ENCODE results near the gene TMEM63A. TPM values are rescaled to one million over a fixed set of nuclear protein-coding genes. Genes with fewer than 3 reads are reported as not detected.
A peak's percentile ranks its signal among the peaks of the same experiment; 100 is the strongest.
"Not testable (repeated sequence)": the region's sequence is repeated elsewhere in the genome, so short reads cannot be mapped to it uniquely, and the experiment has no call there.

The TMEM63A gene
- total RNA-seq, 1 donor from 2014 or later: 5.1 TPM

DNA sequence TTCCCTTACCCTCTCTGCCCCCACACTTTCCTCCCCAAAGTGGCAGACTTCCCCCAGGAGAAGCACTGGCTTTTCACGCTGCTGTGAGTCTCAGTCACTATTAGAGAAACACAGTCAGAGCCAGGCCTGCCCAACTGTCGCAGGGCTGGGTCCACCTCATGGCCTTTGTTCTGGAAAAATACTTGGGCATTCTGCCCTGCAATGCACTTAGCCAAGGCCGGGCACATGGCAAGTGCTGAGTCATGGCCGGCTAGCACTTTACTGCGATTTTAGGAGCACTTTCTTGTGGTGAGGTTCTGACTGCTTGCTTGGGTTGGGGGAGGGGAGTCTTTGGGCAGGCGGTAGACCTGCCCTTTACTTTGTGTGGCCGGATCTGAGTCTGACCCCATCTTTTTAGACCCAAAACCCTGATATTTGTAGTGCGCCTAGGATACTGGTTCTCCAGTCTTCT is 64.5 kb downstream of the TMEM63A start:
- H3K27ac Mint-ChIP-seq: peak overlapping the region; percentile 37
- H3K27ac ChIP-seq: no peak overlapping the region
- H3K36me3 ChIP-seq: no peaks in the 10 kb centered on the region
- H3F3A ChIP-seq (ENCODE audit: low read depth): peaks cover 10% of the 10 kb centered on the region
- no peak for DNase-seq (ENCODE audit: low spot score)
- H3K9ac ChIP-seq: no peak overlapping the region
- no peak overlapping the region for H3K4me3 Mint-ChIP-seq
- peaks cover 4% of the 10 kb centered on the region for H3K27me3 Mint-ChIP-seq (ENCODE audit: insufficient read depth, low read depth)
- H3K4me3 ChIP-seq: no peak overlapping the region
- H3K9me3 ChIP-seq (ENCODE audit: low read depth): no peaks in the 10 kb centered on the region
- no peak for TF ChIP-seq EZH2 (IDR thresholded peaks at IDR 0.05)
- no peak for TF ChIP-seq EZH2phosphoT487 (IDR thresholded peaks at IDR 0.05)
- TF ChIP-seq, protein P1, sequence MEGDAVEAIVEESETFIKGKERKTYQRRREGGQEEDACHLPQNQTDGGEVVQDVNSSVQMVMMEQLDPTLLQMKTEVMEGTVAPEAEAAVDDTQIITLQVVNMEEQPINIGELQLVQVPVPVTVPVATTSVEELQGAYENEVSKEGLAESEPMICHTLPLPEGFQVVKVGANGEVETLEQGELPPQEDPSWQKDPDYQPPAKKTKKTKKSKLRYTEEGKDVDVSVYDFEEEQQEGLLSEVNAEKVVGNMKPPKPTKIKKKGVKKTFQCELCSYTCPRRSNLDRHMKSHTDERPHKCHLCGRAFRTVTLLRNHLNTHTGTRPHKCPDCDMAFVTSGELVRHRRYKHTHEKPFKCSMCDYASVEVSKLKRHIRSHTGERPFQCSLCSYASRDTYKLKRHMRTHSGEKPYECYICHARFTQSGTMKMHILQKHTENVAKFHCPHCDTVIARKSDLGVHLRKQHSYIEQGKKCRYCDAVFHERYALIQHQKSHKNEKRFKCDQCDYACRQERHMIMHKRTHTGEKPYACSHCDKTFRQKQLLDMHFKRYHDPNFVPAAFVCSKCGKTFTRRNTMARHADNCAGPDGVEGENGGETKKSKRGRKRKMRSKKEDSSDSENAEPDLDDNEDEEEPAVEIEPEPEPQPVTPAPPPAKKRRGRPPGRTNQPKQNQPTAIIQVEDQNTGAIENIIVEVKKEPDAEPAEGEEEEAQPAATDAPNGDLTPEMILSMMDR (IDR thresholded peaks at IDR 0.05): no peak
- no peaks in the 10 kb centered on the region for H3K79me2 ChIP-seq (ENCODE audit: low read depth)
- H3K4me2 ChIP-seq: no peak overlapping the region
- no peaks in the 10 kb centered on the region for H3K27me3 ChIP-seq
- H3K9me3 Mint-ChIP-seq: no peaks in the 10 kb centered on the region
- peaks cover 5% of the 10 kb centered on the region for H4K20me1 ChIP-seq (ENCODE audit: low read depth)
- peaks cover 37% of the 10 kb centered on the region for H3K4me1 ChIP-seq
- no peak overlapping the region for H2AFZ ChIP-seq (replicated peaks)
- H3K36me3 Mint-ChIP-seq: no peaks in the 10 kb centered on the region
- H3K4me1 Mint-ChIP-seq: peaks cover 33% of the 10 kb centered on the region

DNA sequence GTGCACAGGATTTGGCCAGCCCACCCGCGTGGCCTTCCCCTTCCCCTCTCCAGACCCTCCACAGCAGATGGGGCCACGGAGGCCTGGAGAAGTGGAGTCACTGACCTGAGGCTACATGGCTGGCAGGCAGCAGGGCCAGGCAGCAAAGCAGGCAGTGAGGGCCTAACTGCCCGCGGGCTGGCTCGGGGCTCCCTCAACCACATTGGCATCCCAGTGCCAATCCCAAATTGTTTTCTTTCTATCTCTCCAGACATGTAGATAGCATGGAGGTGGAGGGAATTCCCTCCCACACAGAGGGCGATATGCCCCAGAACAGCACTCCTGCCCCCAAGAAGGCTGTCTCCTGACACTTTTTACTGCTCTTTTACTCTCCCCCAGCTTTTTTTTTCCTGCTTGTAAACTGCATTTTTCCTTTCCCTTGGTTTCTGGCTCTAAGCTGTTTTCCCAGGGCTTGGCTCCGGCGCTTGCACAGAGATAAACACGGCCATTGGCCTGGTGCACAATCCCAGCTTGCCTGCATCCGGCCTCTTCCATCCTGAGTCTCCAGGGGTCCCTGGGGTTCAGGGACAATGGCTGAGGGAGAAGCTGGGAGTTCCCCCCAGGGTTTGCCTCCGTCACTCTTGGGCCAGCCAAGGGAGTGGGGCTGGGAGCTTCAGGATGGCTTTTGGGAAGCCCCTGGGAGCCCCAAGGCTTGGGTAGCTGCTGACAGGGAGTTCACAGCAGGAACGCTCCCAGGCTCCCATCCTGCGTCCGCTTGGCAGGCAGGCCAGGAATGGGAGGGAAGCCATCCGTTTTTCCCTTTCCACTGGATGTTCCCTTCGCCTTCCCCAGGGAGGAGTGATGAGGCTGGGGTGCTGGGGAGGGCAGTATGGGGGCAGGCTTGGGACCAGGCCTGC is 65.3 kb downstream of the TMEM63A start:
- H3K27me3 Mint-ChIP-seq (ENCODE audit: insufficient read depth, low read depth): peaks cover 4% of the 10 kb centered on the region
- Histone ChIP-seq H3K27ac (no peak overlapping the region), H3F3A (ENCODE audit: low read depth) (peaks cover 10% of the 10 kb centered on the region), H3K27me3 (peaks cover 3% of the 10 kb centered on the region), H3K9me3 (ENCODE audit: low read depth) (no peaks in the 10 kb centered on the region), H3K36me3 (no peaks in the 10 kb centered on the region), H3K79me2 (ENCODE audit: low read depth) (no peaks in the 10 kb centered on the region), H4K20me1 (ENCODE audit: low read depth) (peaks cover 12% of the 10 kb centered on the region), H2AFZ (replicated peaks) (no peak overlapping the region), H3K4me1 (peaks cover 37% of the 10 kb centered on the region), H3K4me3 (no peak overlapping the region), H3K9ac (no peak overlapping the region), H3K4me2 (no peak overlapping the region)
- H3K4me1 Mint-ChIP-seq: peaks cover 30% of the 10 kb centered on the region
- H3K4me3 Mint-ChIP-seq: no peak overlapping the region
- no peak for DNase-seq (ENCODE audit: low spot score)
- no peaks in the 10 kb centered on the region for H3K36me3 Mint-ChIP-seq
- no peaks in the 10 kb centered on the region for H3K9me3 Mint-ChIP-seq
- TF ChIP-seq EZH2 (IDR thresholded peaks at IDR 0.05): no peak
- TF ChIP-seq, protein P1 (IDR thresholded peaks at IDR 0.05): no peak
- no peak for TF ChIP-seq EZH2phosphoT487 (IDR thresholded peaks at IDR 0.05)
- H3K27ac Mint-ChIP-seq: no peak overlapping the region

DNA sequence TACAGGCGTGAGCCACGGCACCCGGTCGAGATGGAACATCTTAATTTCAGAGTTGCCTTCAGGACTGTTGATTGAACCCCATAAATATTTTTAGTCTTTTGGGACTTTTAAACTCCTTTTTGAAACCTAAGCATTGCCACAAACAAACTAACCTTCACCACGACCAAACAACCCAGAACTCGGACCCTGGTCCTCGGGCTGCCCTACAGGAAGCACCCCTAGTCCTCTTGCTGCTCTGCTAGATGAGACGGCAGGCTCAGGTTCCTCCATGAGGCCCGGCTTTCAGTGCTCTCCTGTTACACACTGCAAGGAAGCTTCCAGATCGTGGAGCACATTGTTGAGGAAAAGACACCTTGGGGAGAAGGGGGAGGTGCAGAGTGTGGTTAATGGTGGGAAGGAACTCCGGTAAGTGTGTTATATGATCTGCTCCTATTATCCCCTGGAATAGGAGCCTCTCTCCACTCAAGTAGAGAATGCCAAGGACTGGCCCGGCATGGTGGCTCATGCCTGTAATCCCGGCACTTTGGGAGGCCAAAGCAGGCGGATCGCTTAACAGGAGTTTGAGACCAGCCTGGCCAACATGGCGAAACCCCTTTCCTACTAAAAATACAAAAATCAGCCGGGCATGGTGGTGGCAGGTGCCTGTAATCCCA is 66.5 kb downstream of the TMEM63A start:
- Mint-ChIP-seq H3K9me3 (no peaks in the 10 kb centered on the region), H3K4me3 (no peak overlapping the region), H3K36me3 (no peaks in the 10 kb centered on the region), H3K27ac (peak overlapping the region; percentile 36), H3K27me3 (ENCODE audit: insufficient read depth, low read depth) (peaks cover 6% of the 10 kb centered on the region), H3K4me1 (peaks cover 41% of the 10 kb centered on the region)
- TF ChIP-seq EZH2 (IDR thresholded peaks at IDR 0.05): no peak
- no peak for TF ChIP-seq EZH2phosphoT487 (IDR thresholded peaks at IDR 0.05)
- TF ChIP-seq, protein P1 (IDR thresholded peaks at IDR 0.05): no peak
- peak; percentile 31 for DNase-seq (ENCODE audit: low spot score)
- H3K4me2 ChIP-seq: no peak overlapping the region
- H3K4me1 ChIP-seq: peaks cover 47% of the 10 kb centered on the region
- peaks cover 15% of the 10 kb centered on the region for H3K27me3 ChIP-seq
- no peak overlapping the region for H2AFZ ChIP-seq (replicated peaks)
- H3F3A ChIP-seq (ENCODE audit: low read depth): peaks cover 10% of the 10 kb centered on the region
- no peak overlapping the region for H3K4me3 ChIP-seq
- no peak overlapping the region for H3K9ac ChIP-seq
- H3K36me3 ChIP-seq: no peaks in the 10 kb centered on the region
- H3K9me3 ChIP-seq (ENCODE audit: low read depth): no peaks in the 10 kb centered on the region
- H4K20me1 ChIP-seq (ENCODE audit: low read depth): peaks cover 24% of the 10 kb centered on the region
- H3K79me2 ChIP-seq (ENCODE audit: low read depth): no peaks in the 10 kb centered on the region
- H3K27ac ChIP-seq: no peak overlapping the region

DNA sequence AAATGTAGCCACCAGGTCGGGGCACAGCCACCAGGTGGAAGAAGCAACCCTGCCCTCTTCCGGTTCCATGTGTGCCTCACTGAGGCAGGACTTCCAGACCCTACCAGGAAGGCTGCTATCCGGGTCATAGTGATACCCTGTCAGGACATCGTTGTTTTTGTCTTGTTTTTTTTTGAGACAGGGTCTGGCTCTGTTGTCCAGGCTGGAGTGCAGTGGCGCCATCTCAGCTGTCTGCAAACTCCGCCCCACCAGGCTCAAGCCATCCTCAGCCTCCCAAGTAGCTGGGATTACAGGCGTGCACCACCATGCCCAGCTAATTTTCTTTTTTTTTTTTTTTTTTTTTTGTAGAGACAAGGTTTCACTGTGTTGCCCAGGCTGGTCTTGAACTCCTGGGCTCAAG is 67.1 kb downstream of the TMEM63A start:
- not testable (repeated sequence) for H3K9ac ChIP-seq; H3K27me3 Mint-ChIP-seq (ENCODE audit: insufficient read depth, low read depth); H3K9me3 Mint-ChIP-seq; H3K36me3 ChIP-seq; DNase-seq (ENCODE audit: low spot score); H3K27ac ChIP-seq; H3K9me3 ChIP-seq (ENCODE audit: low read depth); H3K79me2 ChIP-seq (ENCODE audit: low read depth); H3K4me2 ChIP-seq; H3K27ac Mint-ChIP-seq; H3K36me3 Mint-ChIP-seq; H2AFZ ChIP-seq (replicated peaks); H3K4me3 Mint-ChIP-seq; H3K4me3 ChIP-seq
- peaks cover 47% of the 10 kb centered on the region for H3K4me1 ChIP-seq
- H3K27me3 ChIP-seq: peaks cover 20% of the 10 kb centered on the region
- peaks cover 15% of the 10 kb centered on the region for H3F3A ChIP-seq (ENCODE audit: low read depth)
- H3K4me1 Mint-ChIP-seq: peaks cover 44% of the 10 kb centered on the region
- H4K20me1 ChIP-seq (ENCODE audit: low read depth): peaks cover 27% of the 10 kb centered on the region
